Measurements from ENCODE around the gene GINS1.

DNA sequence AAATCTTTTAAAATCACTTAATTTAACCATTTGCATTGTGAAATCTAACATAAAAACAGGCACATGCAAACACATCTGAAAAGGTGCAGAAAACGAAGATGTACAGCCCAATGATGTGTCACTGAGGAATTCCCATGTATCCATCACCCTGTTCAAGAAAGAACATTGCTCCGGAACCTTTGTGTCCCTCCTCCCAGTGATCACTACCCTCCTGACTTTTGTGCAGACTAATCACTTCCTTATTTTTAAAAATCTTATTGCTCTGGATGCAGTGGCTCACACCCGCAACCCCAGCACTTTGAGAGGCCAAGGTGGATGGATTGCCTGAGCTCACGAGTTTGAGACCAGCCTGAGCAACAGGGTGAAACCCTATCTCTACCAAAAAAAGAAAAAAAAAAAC lies 14.6 kb downstream of the GINS1 start:
- TF ChIP-seq, protein P1, sequence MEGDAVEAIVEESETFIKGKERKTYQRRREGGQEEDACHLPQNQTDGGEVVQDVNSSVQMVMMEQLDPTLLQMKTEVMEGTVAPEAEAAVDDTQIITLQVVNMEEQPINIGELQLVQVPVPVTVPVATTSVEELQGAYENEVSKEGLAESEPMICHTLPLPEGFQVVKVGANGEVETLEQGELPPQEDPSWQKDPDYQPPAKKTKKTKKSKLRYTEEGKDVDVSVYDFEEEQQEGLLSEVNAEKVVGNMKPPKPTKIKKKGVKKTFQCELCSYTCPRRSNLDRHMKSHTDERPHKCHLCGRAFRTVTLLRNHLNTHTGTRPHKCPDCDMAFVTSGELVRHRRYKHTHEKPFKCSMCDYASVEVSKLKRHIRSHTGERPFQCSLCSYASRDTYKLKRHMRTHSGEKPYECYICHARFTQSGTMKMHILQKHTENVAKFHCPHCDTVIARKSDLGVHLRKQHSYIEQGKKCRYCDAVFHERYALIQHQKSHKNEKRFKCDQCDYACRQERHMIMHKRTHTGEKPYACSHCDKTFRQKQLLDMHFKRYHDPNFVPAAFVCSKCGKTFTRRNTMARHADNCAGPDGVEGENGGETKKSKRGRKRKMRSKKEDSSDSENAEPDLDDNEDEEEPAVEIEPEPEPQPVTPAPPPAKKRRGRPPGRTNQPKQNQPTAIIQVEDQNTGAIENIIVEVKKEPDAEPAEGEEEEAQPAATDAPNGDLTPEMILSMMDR (IDR thresholded peaks at IDR 0.05; ENCODE audit: low read depth, low read length, missing input control) = no peak
- no peak for TF ChIP-seq RXRA (IDR thresholded peaks at IDR 0.05)
- TF ChIP-seq, protein P2, sequence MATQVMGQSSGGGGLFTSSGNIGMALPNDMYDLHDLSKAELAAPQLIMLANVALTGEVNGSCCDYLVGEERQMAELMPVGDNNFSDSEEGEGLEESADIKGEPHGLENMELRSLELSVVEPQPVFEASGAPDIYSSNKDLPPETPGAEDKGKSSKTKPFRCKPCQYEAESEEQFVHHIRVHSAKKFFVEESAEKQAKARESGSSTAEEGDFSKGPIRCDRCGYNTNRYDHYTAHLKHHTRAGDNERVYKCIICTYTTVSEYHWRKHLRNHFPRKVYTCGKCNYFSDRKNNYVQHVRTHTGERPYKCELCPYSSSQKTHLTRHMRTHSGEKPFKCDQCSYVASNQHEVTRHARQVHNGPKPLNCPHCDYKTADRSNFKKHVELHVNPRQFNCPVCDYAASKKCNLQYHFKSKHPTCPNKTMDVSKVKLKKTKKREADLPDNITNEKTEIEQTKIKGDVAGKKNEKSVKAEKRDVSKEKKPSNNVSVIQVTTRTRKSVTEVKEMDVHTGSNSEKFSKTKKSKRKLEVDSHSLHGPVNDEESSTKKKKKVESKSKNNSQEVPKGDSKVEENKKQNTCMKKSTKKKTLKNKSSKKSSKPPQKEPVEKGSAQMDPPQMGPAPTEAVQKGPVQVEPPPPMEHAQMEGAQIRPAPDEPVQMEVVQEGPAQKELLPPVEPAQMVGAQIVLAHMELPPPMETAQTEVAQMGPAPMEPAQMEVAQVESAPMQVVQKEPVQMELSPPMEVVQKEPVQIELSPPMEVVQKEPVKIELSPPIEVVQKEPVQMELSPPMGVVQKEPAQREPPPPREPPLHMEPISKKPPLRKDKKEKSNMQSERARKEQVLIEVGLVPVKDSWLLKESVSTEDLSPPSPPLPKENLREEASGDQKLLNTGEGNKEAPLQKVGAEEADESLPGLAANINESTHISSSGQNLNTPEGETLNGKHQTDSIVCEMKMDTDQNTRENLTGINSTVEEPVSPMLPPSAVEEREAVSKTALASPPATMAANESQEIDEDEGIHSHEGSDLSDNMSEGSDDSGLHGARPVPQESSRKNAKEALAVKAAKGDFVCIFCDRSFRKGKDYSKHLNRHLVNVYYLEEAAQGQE (IDR thresholded peaks at IDR 0.05) = no peak
- no peak for TF ChIP-seq GABPA (IDR thresholded peaks at IDR 0.05 in 1 of 2, conservative IDR thresholded peaks at IDR 0.05 in 1 of 2)
- TF ChIP-seq, protein P3, sequence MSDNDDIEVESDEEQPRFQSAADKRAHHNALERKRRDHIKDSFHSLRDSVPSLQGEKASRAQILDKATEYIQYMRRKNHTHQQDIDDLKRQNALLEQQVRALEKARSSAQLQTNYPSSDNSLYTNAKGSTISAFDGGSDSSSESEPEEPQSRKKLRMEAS (IDR thresholded peaks at IDR 0.05) = no peak
- TF ChIP-seq NR2F2 (IDR thresholded peaks at IDR 0.05) = no peak
- TF ChIP-seq TAF1 (conservative IDR thresholded peaks at IDR 0.05) = no peak
- no peak for TF ChIP-seq RAD21 (IDR thresholded peaks at IDR 0.05)
- TF ChIP-seq JUND (IDR thresholded peaks at IDR 0.05) = no peak
- TF ChIP-seq YY1 (IDR thresholded peaks at IDR 0.05) = no peak
- TF ChIP-seq SP1 (IDR thresholded peaks at IDR 0.05) = no peak
- TF ChIP-seq, protein P4, sequence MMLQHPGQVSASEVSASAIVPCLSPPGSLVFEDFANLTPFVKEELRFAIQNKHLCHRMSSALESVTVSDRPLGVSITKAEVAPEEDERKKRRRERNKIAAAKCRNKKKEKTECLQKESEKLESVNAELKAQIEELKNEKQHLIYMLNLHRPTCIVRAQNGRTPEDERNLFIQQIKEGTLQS (IDR thresholded peaks at IDR 0.05) = no peak
- TF ChIP-seq EGR1 (IDR thresholded peaks at IDR 0.05; ENCODE audit: low read depth in 2 of 2) = no peak
